GM20000 (cell line): ENCODE data around the gene KRT6C.

Source experiments
- DNase-seq: peaks from one replicate; pipeline ENCODE4 v3.0.0; 2012; ENCODE audit warnings: low spot score
- CTCF ChIP-seq: IDR thresholded peaks from 2 replicates; pipeline ENCODE4 v1.5.1; 2012; ENCODE audit warnings: mild to moderate bottlenecking, control low read depth; ENCODE audit errors: extremely low read depth, missing control alignments

KRT6C gene

GRCh38 chr12:52419656-52420055 lies 53.9 kb downstream of the KRT6C start:
- no peak for DNase-seq
- TF ChIP-seq CTCF, result no peak

- no peak for TF ChIP-seq CTCF
- DNase-seq, result no peak
Observed at GRCh38 chr12:52418576-52419110, 55.0 kb downstream of the KRT6C start.
